KG1 (cell line): ENCODE results near the gene SNTA1.
A peak's percentile ranks its signal among the peaks of the same experiment; 100 is the strongest.
"Not testable (repeated sequence)": the region's sequence is repeated elsewhere in the genome, so short reads cannot be mapped to it uniquely, and the experiment has no call there.

Experiments
- DNase-seq: peaks from one replicate; lab custom pipeline; 2025; lab: John Stamatoyannopoulos, UW

Gene SNTA1

GRCh38 chr20:33465481-33466302, 22.1 kb upstream of the SNTA1 start:
- no peak for DNase-seq

GRCh38 chr20:33464759-33465158, 21.2 kb upstream of the SNTA1 start:
- not testable (repeated sequence) for DNase-seq

- DNase-seq: no peak
These were observed 20.0 kb upstream of the SNTA1 start for GRCh38 chr20:33463332-33464101.

GRCh38 chr20:33460711-33461110, 17.1 kb upstream of the SNTA1 start:
- DNase-seq: no peak

DNA sequence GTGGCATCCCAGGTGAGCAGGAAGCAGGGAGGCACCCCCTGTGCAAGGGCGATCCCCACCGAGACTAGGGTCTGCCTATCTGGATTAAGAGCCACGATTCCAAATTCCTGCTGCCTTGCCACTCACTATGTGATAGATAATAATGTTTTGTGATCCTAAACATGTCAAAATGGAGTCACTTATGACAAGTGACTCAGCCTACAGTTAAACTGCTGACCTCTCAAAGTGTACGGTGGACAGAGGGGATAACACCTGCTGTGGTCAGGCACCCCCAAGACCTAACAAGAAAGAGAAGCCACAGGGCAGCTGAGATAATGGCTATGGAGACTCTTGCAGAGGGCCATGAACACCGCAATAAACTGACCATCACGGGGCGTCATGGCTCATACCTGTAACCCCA, 16.0 kb upstream of the SNTA1 start:
- no peak for DNase-seq

- DNase-seq: peak; percentile 61
These were observed 13.5 kb upstream of the SNTA1 start for GRCh38 chr20:33456916-33457642.

GRCh38 chr20:33450867-33451266, 7.3 kb upstream of the SNTA1 start:
- DNase-seq: no peak

DNA sequence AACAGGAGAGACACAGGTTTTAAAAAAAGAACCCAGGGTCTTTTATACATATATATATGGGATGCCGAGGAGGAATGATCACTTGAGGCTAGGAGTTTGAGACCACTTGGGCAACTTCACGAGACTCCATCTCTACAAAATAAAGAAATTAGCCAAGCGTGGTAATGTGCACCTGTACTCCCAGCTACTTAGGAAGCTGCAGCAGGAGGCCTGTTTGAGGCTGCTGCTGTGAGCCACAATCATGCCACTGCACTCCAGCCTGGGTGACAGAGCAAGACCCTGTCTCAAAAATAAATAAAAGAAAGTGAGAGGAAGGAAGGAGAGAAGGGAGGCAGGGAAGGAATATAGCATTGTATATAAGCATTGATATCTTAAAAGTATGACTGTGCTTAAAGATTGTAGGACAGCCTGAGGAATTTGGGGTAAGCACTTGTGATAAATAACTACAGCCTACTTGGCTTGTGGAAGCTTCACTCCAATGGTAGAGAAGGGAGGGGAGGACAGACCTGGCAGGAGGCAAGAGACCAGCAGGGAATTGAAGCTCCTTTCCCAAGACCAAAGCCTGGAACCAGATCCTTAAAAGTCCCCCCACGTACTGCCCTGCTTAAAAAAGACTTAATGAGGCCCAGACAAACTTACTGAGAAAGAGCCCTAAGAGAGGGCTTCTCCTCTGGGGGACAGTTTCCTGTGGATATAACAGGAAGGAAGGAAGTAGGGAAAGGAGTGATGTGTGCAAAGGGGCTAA, 2.5 kb upstream of the SNTA1 start:
- no peak for DNase-seq

DNA sequence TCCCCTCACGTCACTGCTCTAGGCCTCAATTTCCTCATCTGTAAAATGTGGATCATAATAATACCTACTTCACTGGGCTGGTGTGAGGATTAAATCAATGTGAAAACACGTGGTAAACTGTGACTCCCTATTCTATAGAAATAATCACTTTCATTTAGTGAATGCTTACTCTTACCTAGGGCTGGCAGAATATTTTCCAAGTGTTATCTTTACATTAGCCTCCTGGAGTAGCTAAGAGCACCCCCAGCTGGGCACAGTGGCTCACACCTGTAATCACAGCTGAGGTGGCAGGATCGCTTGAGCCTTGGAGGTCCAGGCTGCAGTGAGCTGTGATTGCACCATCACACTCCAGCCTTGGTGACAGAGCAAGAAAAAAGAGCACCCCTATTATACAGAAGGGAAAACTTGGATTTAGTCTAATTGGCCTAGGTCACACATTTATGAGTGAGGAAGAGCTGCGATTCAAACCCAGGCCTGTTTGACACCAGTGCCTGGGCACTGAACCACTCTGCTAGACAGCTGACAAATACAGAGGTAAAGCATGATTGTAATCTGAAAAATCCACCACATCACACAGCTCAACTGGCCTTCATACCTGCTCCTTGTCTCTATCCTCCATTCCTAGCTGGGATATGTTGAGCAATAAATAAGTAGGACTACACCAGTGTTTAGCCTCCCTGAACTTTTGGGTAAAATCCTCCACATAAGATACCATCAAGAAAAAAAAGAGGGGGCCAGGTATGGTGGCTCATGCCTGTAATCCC, 1.4 kb upstream of the SNTA1 start:
- no peak for DNase-seq

DNA sequence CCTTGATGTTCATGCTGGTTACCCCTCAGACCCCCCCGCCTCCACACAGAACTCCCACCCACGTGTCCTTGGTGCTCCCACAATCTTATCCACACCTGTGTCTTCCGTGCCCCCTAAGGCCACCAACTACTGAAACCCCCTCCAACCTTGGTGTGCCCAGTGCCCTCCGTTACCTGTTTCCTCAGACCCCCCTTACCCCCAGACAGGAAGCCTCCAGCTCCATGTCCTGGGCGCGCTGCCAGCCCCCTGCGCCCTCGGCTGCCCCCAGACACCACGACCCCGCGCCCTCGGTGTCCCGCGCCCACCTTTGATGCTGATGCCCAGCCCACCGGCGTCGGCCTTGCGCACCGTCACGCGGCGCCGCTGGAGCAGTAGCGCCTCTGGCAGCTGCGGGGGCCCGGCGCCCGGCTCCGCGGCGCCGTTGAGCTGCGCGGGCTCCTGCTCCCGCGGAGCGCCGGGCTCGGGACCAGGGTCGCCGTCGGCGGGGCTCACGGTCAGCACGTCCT, 504 bp downstream of the SNTA1 start:
- no peak for DNase-seq

DNA sequence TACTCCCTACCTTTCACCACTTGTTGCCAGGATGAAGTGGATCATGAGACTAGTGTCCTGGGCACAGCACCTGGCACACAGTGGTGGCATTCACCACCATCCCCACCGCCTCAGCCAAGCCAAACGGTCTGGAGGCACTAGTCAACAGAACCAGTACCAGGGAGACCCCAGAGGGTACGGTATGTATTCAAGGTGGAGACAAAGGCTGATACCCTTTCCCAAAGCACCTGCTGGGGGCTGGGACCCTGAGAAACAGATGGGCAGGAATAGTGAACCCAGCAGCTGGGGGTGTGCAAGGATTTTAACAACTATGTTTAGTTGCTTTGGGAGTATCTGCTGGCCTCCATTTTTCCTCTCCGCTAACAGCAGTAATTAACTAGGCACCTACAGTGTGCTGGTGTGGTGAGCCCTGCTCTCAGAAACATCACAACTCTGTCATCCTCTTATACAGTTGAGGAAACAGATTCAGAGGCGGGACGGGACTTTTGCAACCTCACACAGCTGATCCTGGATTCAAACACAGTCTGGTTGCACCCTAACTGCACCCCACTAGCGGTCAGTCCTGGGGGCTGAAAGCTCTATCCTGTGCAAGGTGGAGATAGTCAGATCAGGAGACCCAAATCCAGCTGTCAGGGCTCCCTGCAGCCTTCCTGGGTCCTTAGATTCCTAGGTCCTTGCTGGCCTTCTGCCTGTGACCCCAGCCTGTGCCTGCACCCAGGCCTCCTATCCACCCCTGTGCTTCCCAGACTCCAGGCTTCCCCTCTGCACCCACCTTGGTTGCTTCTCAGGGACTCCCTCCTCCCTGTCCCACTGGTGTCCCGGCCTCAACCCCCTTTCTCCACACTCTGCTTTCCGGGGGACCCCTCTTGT, 1.2 kb downstream of the SNTA1 start:
- no peak for DNase-seq

DNA sequence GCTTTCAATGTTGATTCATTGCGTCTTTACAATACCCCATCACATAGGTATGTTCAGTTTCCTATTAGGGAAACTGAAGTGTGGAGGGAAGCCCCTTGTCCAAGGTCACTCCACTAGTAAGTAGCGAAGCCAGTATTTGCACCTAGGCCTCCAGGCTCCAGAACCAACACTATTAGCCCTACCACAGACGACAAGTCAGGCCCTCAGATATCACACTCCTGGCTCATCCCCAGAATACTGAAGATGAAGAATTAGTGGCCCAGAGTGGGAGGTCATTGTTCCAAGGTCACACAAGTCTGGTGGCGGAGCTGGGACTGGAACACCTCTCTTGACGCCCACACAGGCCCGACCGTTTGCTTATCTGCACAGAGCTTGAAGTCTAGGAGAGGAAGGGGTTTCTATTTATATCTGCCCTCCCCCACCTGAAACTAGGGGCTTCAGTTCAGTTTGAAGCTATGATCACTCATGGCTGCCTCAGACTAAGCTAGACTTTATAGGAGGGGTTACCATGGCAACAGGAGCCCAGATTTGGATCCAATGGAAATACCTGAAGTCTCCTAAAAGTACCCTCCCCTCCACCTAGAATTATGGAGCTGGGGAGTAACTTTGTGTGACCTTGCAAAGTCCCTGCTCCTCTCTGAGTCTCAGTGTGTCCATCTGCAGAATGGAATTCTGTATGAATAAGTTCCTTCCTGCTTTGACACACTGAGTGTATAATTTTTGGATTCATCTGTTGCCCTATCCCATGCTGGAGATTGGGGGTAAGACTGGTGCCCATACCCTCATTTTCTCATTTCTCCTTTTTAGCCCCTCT, 2.2 kb downstream of the SNTA1 start:
- DNase-seq: no peak

GRCh38 chr20:33440562-33440961, 3.0 kb downstream of the SNTA1 start:
- DNase-seq: not testable (repeated sequence)

DNA sequence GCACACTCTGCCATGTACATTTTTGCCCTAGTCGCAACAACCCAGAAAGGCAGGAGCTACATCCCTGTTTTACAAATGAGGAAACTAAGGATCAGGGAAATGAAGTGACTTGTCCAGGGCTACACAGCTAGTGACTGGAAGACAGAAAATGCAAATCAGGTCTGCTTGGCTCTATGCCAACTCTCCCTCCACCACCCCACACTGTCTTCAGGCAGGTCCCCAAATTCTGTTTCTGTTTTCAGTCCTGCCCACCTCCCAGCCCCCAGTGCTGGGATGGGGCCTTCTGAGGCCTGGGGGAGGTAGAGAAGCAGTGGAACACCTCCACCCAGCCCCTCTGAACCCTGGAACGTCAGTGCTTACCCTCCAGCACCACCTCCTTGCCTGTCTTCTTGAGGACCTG, 5.1 kb downstream of the SNTA1 start:
- DNase-seq: no peak

DNA sequence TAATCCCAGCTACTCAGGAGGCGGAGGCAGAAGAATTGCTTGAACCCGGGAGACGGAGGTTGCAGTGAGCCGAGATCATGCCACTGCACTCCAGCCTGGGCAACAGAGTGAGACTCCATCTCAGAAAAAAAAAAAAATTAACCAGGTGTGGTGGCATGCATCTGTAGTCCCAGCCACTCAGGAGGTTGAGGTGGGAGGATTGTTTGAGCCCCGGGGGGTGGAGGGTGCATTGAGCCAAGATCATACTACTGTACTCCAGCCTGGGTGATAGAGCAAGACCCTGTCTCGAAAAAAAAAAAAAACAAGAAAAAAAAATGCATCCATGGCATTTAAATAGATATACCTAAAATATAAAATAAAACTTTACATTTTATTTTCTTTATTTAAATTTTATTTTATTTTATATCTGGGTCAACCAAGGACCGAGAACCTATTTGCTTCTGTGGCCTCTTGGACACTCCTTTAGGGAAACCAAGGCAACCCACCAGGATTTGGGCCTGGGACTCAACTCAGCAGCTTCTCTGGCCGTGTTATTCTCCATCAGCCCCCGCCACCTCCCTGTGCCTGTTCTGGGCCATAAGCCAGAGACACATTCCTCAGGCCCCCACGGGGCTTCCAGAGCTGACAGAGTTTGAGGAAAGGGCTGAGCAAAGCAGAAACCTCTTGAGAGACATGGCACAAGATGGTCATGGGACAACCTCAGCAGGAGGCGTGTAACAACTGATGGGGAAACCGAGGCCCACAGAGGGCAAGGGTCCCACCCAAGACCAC, 6.2 kb downstream of the SNTA1 start:
- no peak for DNase-seq

- DNase-seq: no peak
These were observed 9.1 kb downstream of the SNTA1 start for GRCh38 chr20:33434434-33434833.

GRCh38 chr20:33433465-33434234, 9.9 kb downstream of the SNTA1 start:
- DNase-seq: no peak
